Spleen (tissue), 11 donors: Measurements from ENCODE around the gene PDE2A. TPM values are rescaled to one million over a fixed set of nuclear protein-coding genes. Genes with fewer than 3 reads are reported as not detected.

Experiments used
- DNase-seq: peaks from one replicate; pipeline ENCODE4 v3.0.0-alpha.2; 2020
- H3K27ac ChIP-seq, 8 donors: fragments of 200-600 bp; sonication (generic) in 7 of 8; 1 replicate in 4 of 8; 2 replicates in 4 of 8; pipeline versions ENCODE4 v1.5.0 to v1.8.0; 2016 to 2021; ENCODE audit warnings: inconsistent platforms in 4 of 8, mild to moderate bottlenecking in 4 of 8, moderate library complexity in 1 of 8
- H3K27me3 ChIP-seq, 7 donors: fragments of 200-600 bp; sonication (generic) in 6 of 7; replicated peaks in 1 of 7; 1 replicate in 4 of 7; 2 replicates in 3 of 7; pipeline versions ENCODE4 v1.5.0 to v1.8.0; 2016 to 2021; ENCODE audit warnings: inconsistent platforms in 3 of 7, mild to moderate bottlenecking in 1 of 7
- H3K36me3 ChIP-seq, 6 donors: fragments of 200-600 bp; sonication (generic) in 5 of 6; 1 replicate in 4 of 6; 2 replicates in 2 of 6; pipeline versions ENCODE4 v1.5.0 to v1.8.0; 2016 to 2021; ENCODE audit warnings: inconsistent platforms in 2 of 6
- H3K4me1 ChIP-seq, 6 donors: fragments of 200-600 bp; sonication (generic) in 5 of 6; 1 replicate in 3 of 6; 2 replicates in 3 of 6; pipeline versions ENCODE4 v1.5.0 to v1.8.0; 2016 to 2021; ENCODE audit warnings: inconsistent platforms in 3 of 6
- H3K4me3 ChIP-seq, 8 donors: fragments of 200-600 bp; sonication (generic) in 7 of 8; 1 replicate in 4 of 8; 2 replicates in 4 of 8; pipeline versions ENCODE4 v1.5.0 to v1.8.0; 2016 to 2021; ENCODE audit warnings: inconsistent platforms in 4 of 8, mild to moderate bottlenecking in 4 of 8, moderate library complexity in 2 of 8
- H3K9me3 ChIP-seq, 8 donors: fragments of 200-600 bp; sonication (generic) in 7 of 8; 1 replicate in 4 of 8; 2 replicates in 4 of 8; pipeline versions ENCODE4 v1.5.0 to v1.8.0; 2016 to 2021; ENCODE audit warnings: inconsistent platforms in 4 of 8
- CTCF ChIP-seq, 11 experiments: fragments of 200-600 bp in 7 of 11; fragments of 450-650 bp in 4 of 11; sonication (generic) in 4 of 11; IDR thresholded peaks in 8 of 11; conservative IDR thresholded peaks in 3 of 11; 1 replicate in 7 of 11; 2 replicates in 4 of 11; pipeline versions ENCODE4 v1.4.0 to v1.8.0; 2016 to 2021; ENCODE audit warnings: antibody characterized with exemption in 11 of 11, inconsistent platforms in 4 of 11, mild to moderate bottlenecking in 1 of 11
- POLR2A ChIP-seq, 3 donors: fragments of 450-650 bp; IDR thresholded peaks; one replicate each; pipeline ENCODE4 v1.5.1; 2017; ENCODE audit warnings: antibody characterized with exemption in 3 of 3, mild to moderate bottlenecking in 1 of 3
- POLR2AphosphoS5 ChIP-seq, 3 donors: sonication (generic); formaldehyde crosslinking; IDR thresholded peaks; one replicate each; pipeline ENCODE4 v1.5.1; 2017; ENCODE audit warnings: antibody characterized with exemption in 3 of 3
- WGBS, 5 donors: extraction: QIAGEN DNeasy Blood & Tissue Kit in 3 of 5; methylation state at CpG; one replicate each; pipeline versions ENCODE4 v1.1.5 to v1.1.7; 2013 to 2018; 5-methylcytosine and 5-hydroxymethylcytosine counted together
- intact Hi-C: fragments of 100-400 bp; cut with DNase I; formaldehyde crosslinking; loops from one replicate; pipeline ENCODE4 v1.15.0; 2023; ENCODE audit warnings: low total_unique reads
- polyA plus RNA-seq, 3 donors: library from polyadenylated mRNA; stranded (reverse); fragments of 200-250 nt; gene quantifications; one replicate each; pipeline ENCODE4 v1.2.1, GENCODE V29; 2013
- total RNA-seq, 7 donors: library from RNA; depleted of rRNA in 3 of 7; stranded (reverse); fragments of >200 nt in 3 of 7; fragmentation: NEBNext Ultra II Directional in 4 of 7; extraction: Animal tissue kit (Norgen Biotek cat#: 25700) in 4 of 7; gene quantifications; one replicate each; pipeline versions ENCODE4 v1.1.0 to v1.2.1, GENCODE V29; 2016 to 2021
- donor health status: healthy with polysubstance abuse.
- donor health status: DM: no; HTN: no; CAD: no; lungs with moderate emphysema.
- donor health status: DM: no; HTN: no; CAD: no.
- donor health status: Bipolar disorder and iron deficiency.
- donor health status: healthy.
- donor health status: DM: no; HTN: no; CAD: no.
- donor health status: DM: yes; HTN: yes; CAD: no.

PDE2A gene
- total and polyA plus RNA-seq, 10 donors: 58.2 to 584 (median 333) TPM

DNA sequence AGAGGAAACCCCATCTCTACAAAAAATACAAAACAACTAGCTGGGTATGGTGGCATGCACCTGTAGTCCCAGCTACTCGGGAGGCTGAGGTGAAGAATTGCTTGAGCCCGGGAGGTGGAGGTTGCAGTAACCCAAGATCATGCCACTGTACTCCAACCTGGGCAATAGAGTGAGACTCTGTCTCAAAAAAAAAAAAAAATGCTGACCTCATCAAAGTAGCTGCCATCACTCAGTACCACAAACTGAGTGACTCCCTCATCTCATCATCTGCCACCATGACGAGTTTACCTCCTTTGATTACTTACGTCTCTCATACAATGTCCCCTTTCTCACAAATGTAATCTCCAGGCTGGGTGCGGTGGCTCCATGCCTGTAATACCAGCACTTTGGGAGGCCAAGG, 122.7 kb downstream of the PDE2A start:
- Histone ChIP-seq H3K27ac (no peak overlapping the region), H3K27me3 (peaks cover 0 to 12% (median 0%) of the 10 kb centered on the region in 7 donors), H3K36me3 (no peaks in the 10 kb centered on the region), H3K9me3 (no peaks in the 10 kb centered on the region), H3K4me1 (no peaks in the 10 kb centered on the region), H3K4me3 (no peak overlapping the region)
- intact Hi-C loops: no loop called here
- WGBS, 5 donors: 94 to 97% (median 96%) methylated on average over 5 of the region's 5 CpGs
- DNase-seq: no peak
- TF ChIP-seq POLR2AphosphoS5 (IDR thresholded peaks at IDR 0.05): no peak
- no peak for TF ChIP-seq CTCF (IDR thresholded peaks at IDR 0.05 in 8 of 11, conservative IDR thresholded peaks at IDR 0.05 in 3 of 11)
- no peak for TF ChIP-seq POLR2A (IDR thresholded peaks at IDR 0.05)

DNA sequence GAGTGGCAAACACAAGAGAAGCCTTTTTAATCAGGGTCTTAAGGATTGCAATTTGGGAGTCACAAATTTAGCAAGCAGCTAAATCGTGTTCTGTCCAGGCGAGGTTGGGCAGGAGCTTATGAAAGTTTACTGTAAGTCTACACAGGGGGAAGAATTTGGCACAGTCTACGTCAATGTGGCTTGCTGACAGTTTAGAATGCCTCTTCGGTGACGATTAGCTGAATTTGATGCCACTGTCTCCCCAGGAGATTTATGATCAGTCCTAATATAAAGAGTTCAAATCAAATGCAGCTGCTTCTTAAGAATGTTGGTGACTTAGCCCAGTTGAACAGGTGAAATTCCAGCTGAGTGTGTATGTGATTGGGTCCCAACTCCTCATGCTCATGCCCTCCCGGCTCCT, 125.8 kb downstream of the PDE2A start:
- DNase-seq: no peak
- H3K4me1 ChIP-seq: no peaks in the 10 kb centered on the region
- intact Hi-C loops: no loop called here

DNA sequence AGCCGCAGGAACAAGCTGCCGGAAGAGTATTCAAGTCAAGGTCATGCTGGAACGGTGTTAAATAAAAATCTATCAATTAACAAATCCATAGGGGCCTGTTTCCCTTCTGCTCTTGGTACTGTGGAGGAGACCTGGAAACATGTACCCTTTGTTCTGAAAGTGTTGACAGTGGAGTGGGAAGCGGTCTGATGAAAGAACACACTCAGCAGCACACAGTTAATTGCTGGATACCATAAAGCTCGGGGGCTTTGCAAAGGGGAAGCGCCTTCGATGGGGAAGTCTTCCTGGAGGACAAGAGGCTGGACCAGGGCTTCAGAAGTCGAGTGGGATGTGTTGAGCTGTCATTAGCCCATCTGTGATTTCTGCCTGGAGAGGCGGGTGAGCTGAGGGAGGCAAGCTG, 127.4 kb downstream of the PDE2A start:
- Histone ChIP-seq H3K27me3 (peaks cover 0 to 3% (median 0%) of the 10 kb centered on the region in 7 donors), H3K4me3 (no peak overlapping the region), H3K36me3 (no peaks in the 10 kb centered on the region), H3K4me1 (no peaks in the 10 kb centered on the region), H3K9me3 (no peaks in the 10 kb centered on the region), H3K27ac (no peak overlapping the region)
- intact Hi-C loops: no loop called here
- TF ChIP-seq POLR2A (IDR thresholded peaks at IDR 0.05): no peak
- no peak for TF ChIP-seq POLR2AphosphoS5 (IDR thresholded peaks at IDR 0.05)
- no peak for TF ChIP-seq CTCF (IDR thresholded peaks at IDR 0.05 in 8 of 11, conservative IDR thresholded peaks at IDR 0.05 in 3 of 11)
- no peak for DNase-seq
- 58 to 71% (median 63%) methylated on average over 9 of the region's 9 CpGs for WGBS, 5 donors

More for the DNA sequence above, 125.8 kb downstream of the PDE2A start:
- 67 to 98% (median 94%) methylated on average over 6 of the region's 6 CpGs for WGBS, 5 donors
- H3K27me3 ChIP-seq: peaks cover 0 to under 1% (median 0%) of the 10 kb centered on the region in 7 donors
- no peak overlapping the region for H3K4me3 ChIP-seq
- no peak overlapping the region for H3K27ac ChIP-seq
- H3K36me3 ChIP-seq: no peaks in the 10 kb centered on the region
- TF ChIP-seq POLR2A (IDR thresholded peaks at IDR 0.05): no peak
- TF ChIP-seq POLR2AphosphoS5 (IDR thresholded peaks at IDR 0.05): no peak
- no peak for TF ChIP-seq CTCF (IDR thresholded peaks at IDR 0.05 in 8 of 11, conservative IDR thresholded peaks at IDR 0.05 in 3 of 11)
- H3K9me3 ChIP-seq: no peaks in the 10 kb centered on the region

GRCh38 chr11:72544589-72544988, 129.6 kb downstream of the PDE2A start:
- no peak overlapping the region for H3K4me3 ChIP-seq
- peaks cover 0 to 7% (median 0%) of the 10 kb centered on the region in 8 donors for H3K9me3 ChIP-seq
- WGBS, 5 donors: 87 to 95% (median 92%) methylated on average over 4 of the region's 4 CpGs
- DNase-seq: no peak
- peaks cover 0 to 3% (median 0%) of the 10 kb centered on the region in 7 donors for H3K27me3 ChIP-seq
- H3K4me1 ChIP-seq: no peaks in the 10 kb centered on the region
- no peaks in the 10 kb centered on the region for H3K36me3 ChIP-seq
- intact Hi-C loops: no loop called here
- no peak overlapping the region for H3K27ac ChIP-seq
- TF ChIP-seq POLR2AphosphoS5 (IDR thresholded peaks at IDR 0.05): no peak
